Mononuclear cell (primary cell): ENCODE measurements around the gene ACSF3. TPM values are rescaled to one million over a fixed set of nuclear protein-coding genes. Genes with fewer than 3 reads are reported as not detected.

ENCODE experiments used
- H3K27me3 ChIP-seq: 2 replicates; pipeline ENCODE4 v1.6.0; 2011; ENCODE audit warnings: low read length, control low read depth; ENCODE audit not compliant: insufficient read depth
- H3K4me1 ChIP-seq: 2 replicates; pipeline ENCODE4 v1.5.1; 2011; ENCODE audit warnings: mild to moderate bottlenecking, low read length, control low read depth; ENCODE audit not compliant: insufficient read depth
- H3K4me3 ChIP-seq: 2 replicates; pipeline ENCODE4 v1.5.1; 2011; ENCODE audit warnings: mild to moderate bottlenecking, low read length, moderate library complexity
- H3K9me3 ChIP-seq: 2 replicates; pipeline ENCODE4 v1.5.1; 2011; ENCODE audit warnings: low read depth, mild to moderate bottlenecking, control low read depth, low read length
- total RNA-seq: library from RNA; depleted of rRNA; stranded (reverse); fragments of >200 nt; gene quantifications from one replicate; pipeline ENCODE4 v1.2.3, GENCODE V29; 2012

Gene ACSF3
- total RNA-seq, 1 donor, result 20.9 TPM

DNA sequence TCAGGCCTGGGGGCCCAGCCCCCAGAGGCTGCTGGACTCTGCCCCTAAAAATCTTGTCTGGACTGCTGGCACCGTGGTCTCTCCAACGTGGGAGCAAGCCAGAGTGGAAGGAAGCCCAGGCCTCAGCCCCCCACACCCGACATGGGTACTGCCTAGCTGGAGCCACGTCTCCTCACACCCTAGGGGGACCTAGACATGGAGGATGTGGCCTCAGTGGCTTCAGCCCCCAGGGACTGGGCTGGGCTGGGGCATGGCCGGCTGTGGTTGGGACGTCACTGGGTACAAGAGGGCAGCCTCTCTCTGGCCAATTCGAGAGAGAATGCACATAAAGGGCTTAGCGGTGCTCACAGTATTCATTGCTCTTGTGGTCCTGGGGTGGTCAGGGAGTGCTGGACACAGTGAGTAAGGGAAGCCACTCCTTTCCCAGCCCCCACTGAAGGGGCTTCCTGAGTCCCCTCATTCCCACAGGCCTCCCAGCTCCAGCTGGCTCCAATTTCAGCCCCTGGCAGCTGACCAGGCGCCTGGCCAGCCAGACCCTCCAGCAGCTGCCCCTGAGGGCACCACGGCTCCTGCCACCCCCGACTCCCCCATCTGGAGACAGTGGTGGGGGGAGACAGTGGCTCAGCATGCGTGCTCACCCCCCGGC, 79.0 kb downstream of the ACSF3 start:
- H3K4me3 ChIP-seq, result no peak overlapping the region
- H3K4me1 ChIP-seq, result peaks cover 12% of the 10 kb centered on the region

DNA sequence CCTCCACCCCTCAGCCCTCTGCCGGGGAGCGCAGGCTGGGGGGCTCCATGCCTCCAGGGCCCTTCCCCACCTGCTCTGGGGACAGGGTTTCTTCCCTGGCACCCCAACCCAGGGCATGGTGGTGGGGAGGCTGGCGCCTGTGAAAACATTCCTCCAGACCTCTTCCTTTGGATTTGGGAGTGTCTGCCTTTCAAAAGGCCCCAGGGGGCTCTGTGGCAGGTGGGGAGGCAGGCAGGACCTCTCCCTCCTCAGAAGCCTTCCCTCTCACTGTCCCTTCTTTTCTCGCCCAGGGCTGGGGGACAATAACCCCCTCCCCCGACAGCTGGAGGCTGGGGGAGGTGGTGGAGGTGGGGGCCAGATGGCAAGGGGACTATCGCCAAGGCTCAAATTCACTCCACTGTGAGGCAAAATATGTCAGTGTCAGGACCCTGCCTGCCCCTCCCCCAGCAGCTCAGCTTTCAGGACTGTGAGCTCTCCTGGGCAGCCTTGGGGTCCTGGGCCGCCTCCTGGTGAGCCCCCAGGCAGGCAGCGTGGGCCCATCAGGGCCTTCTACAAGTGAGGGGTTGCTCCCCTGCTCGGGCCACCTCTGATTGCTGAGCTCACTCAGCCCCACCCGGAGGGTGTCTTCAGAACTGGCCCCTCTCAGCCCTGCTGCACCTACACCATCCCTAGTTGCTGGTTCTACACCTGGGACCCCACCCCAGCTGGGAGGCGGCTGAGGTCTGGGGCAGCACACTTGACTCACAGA, 79.7 kb downstream of the ACSF3 start:
- no peaks in the 10 kb centered on the region for H3K9me3 ChIP-seq
- peaks cover 10% of the 10 kb centered on the region for H3K4me1 ChIP-seq
- no peaks in the 10 kb centered on the region for H3K27me3 ChIP-seq
- H3K4me3 ChIP-seq, result no peak overlapping the region

More for the DNA sequence above, 79.0 kb downstream of the ACSF3 start:
- Histone ChIP-seq H3K9me3 (no peaks in the 10 kb centered on the region), H3K27me3 (no peaks in the 10 kb centered on the region)

DNA sequence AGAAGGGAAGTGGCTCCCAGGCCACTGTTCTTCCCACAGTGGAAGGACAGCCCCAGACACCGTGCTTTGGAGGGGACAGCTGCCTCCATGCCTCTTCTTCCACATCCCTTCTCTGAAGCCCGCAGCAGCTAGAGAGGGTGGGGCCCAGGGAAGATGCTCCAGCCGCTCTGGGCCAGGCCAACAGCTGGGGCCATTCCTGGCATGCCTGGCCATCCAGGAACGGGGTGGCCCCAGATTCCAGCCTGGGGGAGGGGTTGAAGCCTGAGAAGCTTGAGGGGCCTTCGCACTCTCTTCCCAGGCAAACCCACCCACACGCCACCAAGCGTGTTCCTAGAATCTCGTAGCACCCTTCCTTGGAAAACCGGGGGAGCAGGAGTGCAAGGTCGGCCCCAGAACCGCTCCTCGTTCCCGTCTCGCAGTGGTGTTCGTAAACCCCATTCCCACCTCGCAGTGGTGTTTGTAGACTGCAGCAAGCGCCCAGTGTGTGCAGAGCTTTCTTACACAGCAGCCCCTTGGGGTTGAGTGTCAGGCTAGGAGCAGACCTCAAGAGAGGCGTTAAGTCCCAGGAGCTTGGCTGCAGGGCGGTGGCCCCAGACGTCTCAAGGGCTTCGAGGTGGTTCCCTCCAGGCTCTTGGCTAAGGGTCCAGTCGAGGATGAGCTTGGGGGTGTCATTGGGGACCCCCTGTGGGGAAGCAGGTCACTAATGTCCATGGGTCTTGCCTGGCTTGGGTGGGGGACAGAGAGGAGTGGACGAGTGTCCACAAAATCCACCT, 80.6 kb downstream of the ACSF3 start:
- Histone ChIP-seq H3K4me1 (peaks cover 10% of the 10 kb centered on the region), H3K27me3 (no peaks in the 10 kb centered on the region), H3K9me3 (no peaks in the 10 kb centered on the region)

DNA sequence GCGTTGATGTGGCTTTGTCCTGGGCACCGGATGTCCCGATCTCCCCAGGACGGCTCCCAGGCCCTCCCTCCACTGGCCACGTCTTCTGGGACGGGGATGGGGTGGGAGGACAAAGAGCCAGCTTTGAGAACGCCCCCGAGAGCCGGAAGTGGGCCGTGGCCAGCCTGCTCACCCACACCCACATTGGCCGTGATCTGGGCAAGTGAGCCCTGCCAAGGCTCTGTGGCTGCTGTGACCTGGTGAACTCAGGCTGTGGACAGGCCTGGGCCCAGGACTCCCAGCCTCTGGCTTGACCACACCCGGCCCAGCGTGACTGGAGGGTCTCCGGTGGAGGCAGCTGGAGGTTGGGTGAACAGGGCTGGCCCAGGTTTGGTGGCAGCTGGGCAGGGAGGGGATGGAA, 81.2 kb downstream of the ACSF3 start:
- H3K27me3 ChIP-seq, result no peaks in the 10 kb centered on the region
- H3K9me3 ChIP-seq, result no peaks in the 10 kb centered on the region
- no peak overlapping the region for H3K4me3 ChIP-seq
- peaks cover 10% of the 10 kb centered on the region for H3K4me1 ChIP-seq

More for the DNA sequence above, 80.6 kb downstream of the ACSF3 start:
- H3K4me3 ChIP-seq, result no peak overlapping the region

DNA sequence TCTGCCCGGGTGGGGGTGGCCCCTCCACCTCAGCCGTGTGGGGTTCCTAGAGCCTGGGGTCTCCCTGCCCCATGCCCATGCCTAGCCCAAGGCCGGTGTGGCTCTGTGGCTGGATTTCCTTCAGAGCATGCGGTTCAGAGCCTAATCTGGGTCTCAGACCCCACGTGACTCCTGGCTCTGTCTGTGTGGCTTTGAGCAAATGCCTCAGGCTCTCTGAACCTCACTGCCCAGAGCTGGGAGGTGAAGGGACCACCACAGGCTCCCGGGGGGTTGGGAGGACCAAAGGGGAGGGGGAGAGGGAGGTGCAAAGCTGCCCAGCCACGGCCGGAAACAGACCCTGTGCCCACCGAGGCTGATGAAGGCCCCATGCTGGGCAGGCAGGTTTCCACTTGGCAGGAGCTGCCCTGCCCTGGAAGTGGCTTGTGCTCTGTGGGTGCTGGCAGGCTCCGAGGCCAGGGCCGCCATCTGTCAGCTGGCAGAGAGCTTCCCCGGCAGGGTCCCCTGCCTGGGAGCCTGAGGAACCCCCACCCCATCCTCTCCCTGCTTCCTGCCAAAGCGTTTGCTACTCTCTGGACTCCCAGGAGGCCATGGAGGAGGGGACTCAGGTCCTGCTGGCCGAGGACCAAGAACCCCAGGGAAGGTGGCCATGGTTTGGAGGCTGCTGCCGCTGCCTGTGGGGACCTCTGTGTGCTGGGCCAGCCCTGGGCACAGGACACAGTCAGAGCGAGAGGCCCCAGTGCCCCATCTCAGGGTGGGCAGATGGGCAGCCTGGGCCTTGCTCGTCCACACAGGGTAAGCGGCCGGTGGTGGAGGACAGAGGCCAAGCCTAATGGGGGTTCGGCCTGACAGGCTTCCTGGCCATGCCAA, 81.9 kb downstream of the ACSF3 start:
- H3K4me1 ChIP-seq, result peaks cover 6% of the 10 kb centered on the region
- no peaks in the 10 kb centered on the region for H3K27me3 ChIP-seq
- H3K9me3 ChIP-seq, result no peaks in the 10 kb centered on the region
- H3K4me3 ChIP-seq, result no peak overlapping the region

DNA sequence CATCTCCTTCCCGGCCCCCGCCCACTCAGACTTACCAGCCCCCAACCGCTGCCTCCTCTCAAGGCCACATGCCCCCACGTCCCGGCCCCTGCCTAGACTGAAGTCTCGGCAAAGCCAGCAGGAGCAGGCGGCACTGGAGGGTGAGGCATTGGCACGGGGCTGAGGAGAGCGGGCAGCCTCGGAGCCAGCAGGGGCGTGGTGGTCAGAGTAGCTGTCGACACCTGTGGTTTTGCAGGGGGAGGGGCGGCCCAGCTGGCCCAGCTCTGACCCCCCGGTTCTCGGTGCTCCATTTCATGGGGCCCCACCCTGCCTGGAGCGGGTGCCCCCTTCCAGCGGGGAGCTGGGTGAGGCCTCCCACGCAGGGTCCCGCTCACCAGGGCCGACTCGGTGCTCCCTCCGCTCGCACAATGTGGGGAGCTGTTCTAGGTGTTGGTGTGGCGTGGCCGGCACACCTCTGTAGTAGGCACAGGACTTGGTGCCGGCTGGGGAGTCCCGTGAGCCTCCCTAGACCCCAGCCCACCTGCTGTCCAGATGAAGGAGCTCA, 82.6 kb downstream of the ACSF3 start:
- Histone ChIP-seq H3K4me1 (no peaks in the 10 kb centered on the region), H3K9me3 (no peaks in the 10 kb centered on the region), H3K4me3 (no peak overlapping the region), H3K27me3 (no peaks in the 10 kb centered on the region)

DNA sequence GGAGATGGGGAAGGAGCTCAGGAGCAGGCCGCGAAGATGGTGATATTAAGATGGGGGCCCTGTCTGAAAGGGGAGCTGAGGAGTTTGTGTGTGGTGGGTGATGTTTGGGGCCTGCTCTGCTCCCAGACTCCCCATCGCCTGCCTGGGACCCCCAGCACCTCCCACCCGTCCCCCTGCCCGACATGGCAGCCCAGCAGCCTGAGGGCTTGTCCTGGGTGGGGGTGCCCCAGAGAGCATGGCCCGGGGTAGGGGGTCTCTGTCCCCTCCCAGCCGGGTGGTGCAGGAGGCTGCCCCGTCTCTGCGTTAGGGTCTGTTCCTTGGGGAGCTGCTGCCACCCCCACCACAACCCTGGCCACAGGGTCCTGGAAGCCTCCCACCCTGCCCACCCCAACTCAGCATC, 83.1 kb downstream of the ACSF3 start:
- H3K4me3 ChIP-seq, result no peak overlapping the region
- no peaks in the 10 kb centered on the region for H3K4me1 ChIP-seq
- H3K9me3 ChIP-seq, result no peaks in the 10 kb centered on the region
- no peaks in the 10 kb centered on the region for H3K27me3 ChIP-seq

DNA sequence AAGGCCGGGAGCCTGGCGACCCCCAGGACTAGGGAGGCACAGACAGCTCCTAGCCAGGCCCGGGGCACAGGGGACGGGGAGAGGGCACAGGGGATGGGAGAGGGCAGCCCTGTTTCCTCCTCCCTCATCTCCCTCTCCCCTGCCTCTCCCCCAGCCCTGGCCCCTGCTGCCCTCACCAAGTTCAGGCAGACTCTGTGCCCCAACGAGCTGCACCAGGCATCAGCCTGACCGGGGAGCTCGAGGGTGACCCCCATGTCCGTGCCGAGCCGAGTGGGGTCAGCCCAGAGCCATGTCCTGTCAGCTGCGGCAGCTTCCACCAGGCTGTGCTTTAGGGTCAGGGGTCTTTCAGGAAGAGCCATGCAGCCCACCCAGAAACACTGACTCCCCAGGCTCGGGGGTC, 83.8 kb downstream of the ACSF3 start:
- H3K9me3 ChIP-seq, result no peaks in the 10 kb centered on the region
- no peak overlapping the region for H3K4me3 ChIP-seq
- no peaks in the 10 kb centered on the region for H3K4me1 ChIP-seq
- H3K27me3 ChIP-seq, result no peaks in the 10 kb centered on the region

DNA sequence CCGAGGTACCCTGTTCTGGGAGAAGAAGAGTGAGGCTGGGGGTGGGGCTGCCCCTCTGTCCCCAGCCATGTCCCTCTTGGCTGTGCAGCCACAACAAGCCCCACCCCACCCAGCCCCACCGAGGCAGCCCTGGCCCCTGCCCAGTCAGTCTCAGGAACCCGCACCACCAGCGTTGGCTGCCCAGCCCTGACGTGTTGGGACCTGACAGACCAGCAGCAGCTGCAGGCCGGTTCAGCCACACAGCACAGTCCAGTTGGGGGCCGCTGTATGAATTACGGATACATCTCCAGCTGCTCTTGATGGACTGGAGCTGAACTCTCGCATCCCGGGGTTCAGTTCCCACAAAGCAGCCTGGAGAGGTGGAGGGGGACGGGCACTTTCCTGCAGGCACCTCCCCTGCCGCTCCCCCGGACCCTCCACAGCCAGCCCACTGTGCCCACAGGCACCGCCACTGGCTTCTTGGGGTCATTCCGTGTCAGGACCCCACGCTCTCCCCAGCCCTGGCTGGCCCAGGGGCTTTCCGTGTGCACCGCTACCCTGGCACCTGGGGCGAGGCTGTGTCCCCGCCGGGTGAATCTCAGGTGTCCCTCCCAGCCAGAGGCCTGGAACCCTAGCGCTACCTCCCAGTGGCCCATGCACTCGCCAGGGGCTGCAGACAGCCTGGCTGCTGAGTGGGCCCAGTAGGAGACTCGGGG, 84.9 kb downstream of the ACSF3 start:
- H3K9me3 ChIP-seq, result no peaks in the 10 kb centered on the region
- H3K27me3 ChIP-seq, result no peaks in the 10 kb centered on the region
- no peaks in the 10 kb centered on the region for H3K4me1 ChIP-seq
- H3K4me3 ChIP-seq, result no peak overlapping the region

DNA sequence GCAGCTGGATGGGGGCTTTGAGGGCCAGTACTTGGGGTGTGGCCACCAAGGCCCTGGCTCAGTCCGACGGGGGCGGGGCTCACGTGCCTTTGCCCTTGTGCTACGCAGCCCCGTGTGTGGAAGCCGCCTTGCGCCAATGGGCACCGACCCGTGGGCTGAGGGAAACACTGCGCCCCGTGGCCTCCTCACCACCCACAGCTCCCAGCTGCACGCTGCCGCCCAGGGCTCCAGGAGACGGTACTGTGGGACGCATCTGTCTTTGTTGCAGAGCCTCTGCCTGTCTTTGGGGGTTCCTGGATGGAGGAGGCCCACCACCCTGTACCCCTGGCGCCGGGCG, 85.5 kb downstream of the ACSF3 start:
- H3K4me1 ChIP-seq, result no peaks in the 10 kb centered on the region
- H3K4me3 ChIP-seq, result no peak overlapping the region
- no peaks in the 10 kb centered on the region for H3K9me3 ChIP-seq
- no peaks in the 10 kb centered on the region for H3K27me3 ChIP-seq

DNA sequence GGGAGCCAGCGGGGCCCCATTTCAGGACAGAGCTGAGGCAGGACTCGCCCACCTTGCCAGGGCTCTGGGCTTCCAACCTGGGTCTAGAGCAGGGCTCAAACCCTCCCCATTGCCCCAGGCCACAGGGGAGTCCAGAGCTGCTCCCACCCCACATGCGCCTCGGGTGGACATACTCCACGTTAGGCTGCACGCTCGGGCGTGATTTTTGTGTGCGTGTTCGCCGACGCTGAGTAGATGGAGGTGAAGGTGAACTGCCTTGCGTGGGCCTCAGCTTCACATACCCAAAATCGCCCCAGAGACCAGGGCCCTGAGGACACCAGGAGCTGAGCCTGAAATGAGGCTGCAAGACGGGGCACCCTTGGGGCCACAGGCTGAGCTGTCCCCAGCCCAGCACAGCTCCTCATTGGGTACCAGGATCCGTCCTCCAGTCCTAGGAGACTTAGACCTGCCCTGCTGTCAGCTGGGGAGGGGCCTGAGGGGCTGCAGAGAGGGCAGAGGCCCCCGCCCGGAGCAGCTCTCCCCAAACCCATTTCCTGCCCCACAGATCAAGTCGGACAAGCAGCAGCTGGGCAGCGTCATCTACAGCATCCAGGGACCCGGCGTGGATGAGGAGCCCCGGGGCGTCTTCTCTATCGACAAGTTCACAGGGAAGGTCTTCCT, 86.1 kb downstream of the ACSF3 start:
- no peaks in the 10 kb centered on the region for H3K9me3 ChIP-seq
- H3K27me3 ChIP-seq, result no peaks in the 10 kb centered on the region
- no peaks in the 10 kb centered on the region for H3K4me1 ChIP-seq
- no peak overlapping the region for H3K4me3 ChIP-seq

DNA sequence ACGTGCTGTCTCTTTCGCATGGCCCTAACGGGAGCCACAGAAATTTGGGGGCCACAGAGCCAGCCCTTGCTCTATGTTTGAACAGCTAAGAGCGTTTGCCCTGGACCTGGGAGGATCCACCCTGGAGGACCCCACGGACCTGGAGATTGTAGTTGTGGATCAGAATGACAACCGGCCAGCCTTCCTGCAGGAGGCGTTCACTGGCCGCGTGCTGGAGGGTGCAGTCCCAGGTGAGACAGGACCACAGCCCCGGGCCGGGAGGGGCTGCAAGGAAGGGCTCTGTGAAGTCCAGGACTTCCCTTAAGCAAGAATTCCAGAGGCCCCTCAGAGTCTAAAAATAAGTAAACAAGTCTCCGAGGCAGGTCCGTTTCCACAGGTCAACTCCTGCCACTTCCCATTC, 89.8 kb downstream of the ACSF3 start:
- Histone ChIP-seq H3K9me3 (no peaks in the 10 kb centered on the region), H3K27me3 (no peaks in the 10 kb centered on the region), H3K4me3 (no peak overlapping the region), H3K4me1 (no peaks in the 10 kb centered on the region)

DNA sequence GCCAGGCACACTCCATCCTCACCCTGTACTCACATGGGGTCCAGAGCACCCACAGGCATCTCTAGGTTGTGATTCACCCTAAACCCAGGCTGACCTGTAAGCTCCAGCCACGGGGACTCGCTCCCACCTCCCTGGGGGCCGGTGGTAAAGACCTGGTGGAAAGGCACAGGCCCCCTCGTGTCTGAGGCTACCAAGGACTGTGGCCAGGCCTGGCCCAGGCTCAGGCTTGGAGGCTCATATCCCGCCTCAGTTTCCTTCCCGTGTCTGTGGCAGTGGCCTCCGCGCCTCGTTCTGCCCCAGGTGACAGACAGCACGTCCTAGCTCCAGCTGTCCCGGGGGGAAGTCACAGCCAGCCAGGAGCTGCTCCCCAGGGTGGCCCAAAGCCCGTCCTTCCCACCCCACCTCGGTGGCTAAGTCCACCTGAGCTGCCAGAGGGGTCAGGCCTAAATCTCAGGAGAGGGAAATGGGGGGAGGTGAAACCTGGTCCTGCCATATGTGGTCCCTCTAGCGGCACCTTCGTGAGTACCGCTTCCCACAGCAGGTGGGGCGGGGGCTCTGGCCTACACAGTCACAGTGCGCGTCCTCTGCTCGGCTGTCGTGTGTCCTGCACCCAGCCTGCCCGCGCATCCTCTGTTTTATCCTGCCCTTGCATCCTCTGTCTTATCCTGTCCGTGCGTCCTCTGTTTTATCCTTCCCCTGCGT, 90.5 kb downstream of the ACSF3 start:
- Histone ChIP-seq H3K9me3 (no peaks in the 10 kb centered on the region), H3K4me3 (no peak overlapping the region), H3K27me3 (no peaks in the 10 kb centered on the region), H3K4me1 (no peaks in the 10 kb centered on the region)
